ENCODE data around the gene CLDN6.

DNA sequence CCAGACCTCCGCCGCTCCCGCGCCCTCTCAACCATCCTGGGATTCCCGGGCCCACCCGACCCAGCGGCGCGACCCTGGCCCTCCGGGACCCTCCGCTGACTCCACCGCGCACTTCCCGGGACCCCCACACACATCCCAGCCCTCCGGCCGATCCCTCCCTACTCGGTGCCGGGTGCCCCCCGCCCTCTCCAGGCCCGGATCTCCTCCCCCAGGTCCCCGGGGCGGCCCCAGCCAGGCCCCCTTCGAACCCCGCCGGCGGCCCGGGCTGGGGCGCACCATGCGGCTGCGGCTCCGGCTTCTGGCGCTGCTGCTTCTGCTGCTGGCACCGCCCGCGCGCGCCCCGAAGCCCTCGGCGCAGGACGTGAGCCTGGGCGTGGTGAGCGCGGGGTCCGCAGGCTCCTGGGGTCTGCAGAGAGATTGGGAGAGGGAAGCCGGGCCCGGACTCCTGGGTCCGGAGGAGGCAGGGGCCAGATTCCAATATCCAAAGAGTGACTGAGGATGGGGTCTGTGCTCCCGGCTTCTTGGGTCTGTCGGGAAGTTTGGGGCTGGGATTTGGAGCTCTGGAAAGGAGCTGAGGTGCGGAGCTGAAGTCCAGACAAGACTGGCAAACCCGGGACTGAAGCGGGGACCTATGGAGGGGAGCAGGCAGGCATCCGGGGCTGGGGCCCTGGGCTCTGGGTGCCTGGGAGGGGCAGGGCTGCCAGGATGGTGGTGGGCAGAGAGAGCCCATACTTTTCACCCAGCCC is 28.8 kb upstream of the CLDN6 start:
- TF ChIP-seq CTCF (IDR thresholded peaks at IDR 0.05; ENCODE audit: low read depth, low read length, poor library complexity, severe bottlenecking), result no peak
- peak; percentile 80; the same call in 1 of the 2 replicates for TF ChIP-seq EZH2phosphoT487 (IDR thresholded peaks at IDR 0.05; ENCODE audit: borderline replicate concordance, low read length)
